Adipose tissue (tissue), 3 donors: Measurements from ENCODE around the gene GABRB1. TPM values are rescaled to one million over a fixed set of nuclear protein-coding genes. Genes with fewer than 3 reads are reported as not detected.
"Not testable (repeated sequence)": the region's sequence is repeated elsewhere in the genome, so short reads cannot be mapped to it uniquely, and the experiment has no call there.

Experiments used
- H3K27ac ChIP-seq: one replicate; pipeline ENCODE4 v1.5.1; 2013; ENCODE audit warnings: low read depth, low read length
- WGBS, 3 donors: extraction: QIAGEN DNeasy Blood & Tissue Kit; methylation state at CpG; one replicate each; pipeline ENCODE4 v1.1.7; 2013; 5-methylcytosine and 5-hydroxymethylcytosine counted together
- polyA plus RNA-seq, 3 donors: library from polyadenylated mRNA; stranded (reverse); fragments of 200-250 nt; gene quantifications; one replicate each; pipeline ENCODE4 v1.2.3, GENCODE V29; 2013
- donor health status: healthy with polysubstance abuse.
- donor health status: Bipolar disorder and iron deficiency.
- donor health status: healthy.

Gene GABRB1
- polyA plus RNA-seq, 3 donors, result 0.22 TPM; not detected in 2

- 32 to 59% (median 58%) methylated on average over 3 of the region's 3 CpGs for WGBS, 3 donors
- no peak overlapping the region for H3K27ac ChIP-seq
These were observed 303.3 kb downstream of the GABRB1 start for GRCh38 chr4:47334652-47335051.

- H3K27ac ChIP-seq, result no peak overlapping the region
- WGBS, 3 donors, result 56 to 77% (median 76%) methylated on average over 2 of the region's 2 CpGs
These were observed 306.5 kb downstream of the GABRB1 start for GRCh38 chr4:47337893-47338292.

GRCh38 chr4:47340914-47341313, 309.5 kb downstream of the GABRB1 start:
- WGBS, 3 donors, result 61 to 84% (median 80%) methylated on average over 2 of the region's 2 CpGs
- no peak overlapping the region for H3K27ac ChIP-seq

- 60 to 74% (median 73%) methylated on average over 4 of the region's 4 CpGs for WGBS, 3 donors
- no peak overlapping the region for H3K27ac ChIP-seq
These were observed 311.4 kb downstream of the GABRB1 start for GRCh38 chr4:47342796-47343195.

GRCh38 chr4:47349326-47349725, 318.0 kb downstream of the GABRB1 start:
- 83 to 87% (median 85%) methylated on average over 4 of the region's 4 CpGs for WGBS, 3 donors
- H3K27ac ChIP-seq, result no peak overlapping the region

GRCh38 chr4:47355568-47355967, 324.2 kb downstream of the GABRB1 start:
- 92 to 100% (median 96%) methylated on average over 1 of the region's 1 CpG for WGBS, 3 donors
- no peak overlapping the region for H3K27ac ChIP-seq

GRCh38 chr4:47359891-47360290, 328.5 kb downstream of the GABRB1 start:
- H3K27ac ChIP-seq, result no peak overlapping the region
- 44 to 64% (median 63%) methylated on average over 4 of the region's 4 CpGs for WGBS, 3 donors

- 46 to 79% (median 53%) methylated on average over 2 of the region's 2 CpGs for WGBS, 3 donors
- H3K27ac ChIP-seq, result no peak overlapping the region
These were observed 336.4 kb downstream of the GABRB1 start for GRCh38 chr4:47367761-47368160.

GRCh38 chr4:47368211-47368610, 336.8 kb downstream of the GABRB1 start:
- no peak overlapping the region for H3K27ac ChIP-seq
- WGBS, 3 donors, result 39 to 53% (median 43%) methylated on average over 1 of the region's 1 CpG

- H3K27ac ChIP-seq, result no peak overlapping the region
- 37 to 59% (median 48%) methylated on average over 2 of the region's 2 CpGs for WGBS, 3 donors
These were observed 341.2 kb downstream of the GABRB1 start for GRCh38 chr4:47372561-47372960.

GRCh38 chr4:47373174-47373573, 341.8 kb downstream of the GABRB1 start:
- H3K27ac ChIP-seq, result no peak overlapping the region

GRCh38 chr4:47373709-47374108, 342.3 kb downstream of the GABRB1 start:
- H3K27ac ChIP-seq, result no peak overlapping the region
- WGBS, 3 donors, result 69 to 84% (median 76%) methylated on average over 3 of the region's 3 CpGs

- whole genome bisulfite sequencing, 3 donors, result 82 to 94% (median 85%) methylated on average over 1 of the region's 1 CpG
- no peak overlapping the region for H3K27ac ChIP-seq
These were observed 343.1 kb downstream of the GABRB1 start for GRCh38 chr4:47374477-47374876.

GRCh38 chr4:47378021-47378530, 346.7 kb downstream of the GABRB1 start:
- WGBS, 3 donors, result 95 to 98% (median 97%) methylated on average over 32 to 37 of the region's 37 CpGs
- H3K27ac ChIP-seq, result not testable (repeated sequence)

GRCh38 chr4:47381172-47381571, 349.8 kb downstream of the GABRB1 start:
- no peak overlapping the region for H3K27ac ChIP-seq
- 90 to 91% (median 90%) methylated on average over 3 of the region's 3 CpGs for WGBS, 3 donors

- no peak overlapping the region for H3K27ac ChIP-seq
- WGBS, 3 donors, result 42 to 59% (median 59%) methylated on average over 2 of the region's 2 CpGs
These were observed 351.5 kb downstream of the GABRB1 start for GRCh38 chr4:47382846-47383360.

GRCh38 chr4:47383829-47384427, 352.6 kb downstream of the GABRB1 start:
- WGBS, 3 donors, result 1 to 2% (median 1%) methylated on average over 4 of the region's 4 CpGs
- no peak overlapping the region for H3K27ac ChIP-seq

GRCh38 chr4:47386146-47386545, 354.8 kb downstream of the GABRB1 start:
- WGBS, 3 donors, result 47 to 75% (median 72%) methylated on average over 1 of the region's 1 CpG
- no peak overlapping the region for H3K27ac ChIP-seq

- H3K27ac ChIP-seq, result no peak overlapping the region
- WGBS, 3 donors, result 51 to 61% (median 58%) methylated on average over 2 of the region's 2 CpGs
These were observed 355.3 kb downstream of the GABRB1 start for GRCh38 chr4:47386561-47387235.
